K562 (cell line): ENCODE measurements around the gene BAMBI. TPM values are rescaled to one million over a fixed set of nuclear protein-coding genes. Genes with fewer than 3 reads are reported as not detected.
A peak's percentile ranks its signal among the peaks of the same experiment; 100 is the strongest.

Experiments
- BCLAF1 ChIP-seq, 2 experiments: fragments of 450-650 bp in 1 of 2; IDR thresholded peaks; 2 replicates each; pipeline ENCODE4 v1.6.1; 2011 to 2017; ENCODE audit warnings: low read depth in 2 of 2, antibody characterized with exemption in 1 of 2, borderline replicate concordance in 1 of 2, low read length in 1 of 2, mild to moderate bottlenecking in 1 of 2, mixed read lengths in 1 of 2; ENCODE audit not compliant: control insufficient read depth in 1 of 2
- BDP1 ChIP-seq: IDR thresholded peaks from 3 replicates; pipeline ENCODE4 v1.6.1; 2011; ENCODE audit not compliant: insufficient read length, insufficient read depth
- CREB3 ChIP-seq: fragments of 450-650 bp; conservative IDR thresholded peaks from 2 replicates; pipeline ENCODE4 v1.6.1; 2016; ENCODE audit warnings: missing genetic modification characterization, low read depth, mild to moderate bottlenecking, missing compliant biosample characterization, moderate library complexity
- CREM ChIP-seq: IDR thresholded peaks from 2 replicates; pipeline ENCODE4 v1.6.1; 2014; ENCODE audit warnings: antibody characterized with exemption, low read depth
- ESRRB ChIP-seq: fragments of 250-450 bp; sonication (Bioruptor Pico); IDR thresholded peaks from 2 replicates; pipeline ENCODE4 v1.5.0; 2020; ENCODE audit warnings: mild to moderate bottlenecking, moderate library complexity, borderline replicate concordance
- FOXK2 ChIP-seq, 2 experiments: fragments of 450-650 bp; IDR thresholded peaks in 1 of 2; conservative IDR thresholded peaks in 1 of 2; 2 replicates each; pipeline ENCODE4 v1.6.1; 2016; ENCODE audit warnings: low read depth in 2 of 2, mild to moderate bottlenecking in 1 of 2
- HNRNPH1 ChIP-seq: fragments of 200-400 bp; formaldehyde crosslinking; optimal IDR thresholded peaks from 2 replicates; pipeline ENCODE3; 2017; ENCODE audit warnings: low read depth, mild to moderate bottlenecking, low read length, moderate library complexity
- HNRNPK ChIP-seq: fragments of 200-400 bp; formaldehyde crosslinking; IDR thresholded peaks from one replicate; pipeline ENCODE4 v1.6.1; 2018; ENCODE audit warnings: mild to moderate bottlenecking, low read depth, low read length; ENCODE audit not compliant: poor library complexity, severe bottlenecking
- MTA2 ChIP-seq: fragments of 450-650 bp; IDR thresholded peaks from 2 replicates; pipeline ENCODE4 v1.6.1; 2016; ENCODE audit warnings: low read depth
- NR1H2 ChIP-seq: sonication (generic); formaldehyde crosslinking; IDR thresholded peaks from 2 replicates; pipeline ENCODE4 v1.4.0; 2020; ENCODE audit warnings: mild to moderate bottlenecking, missing genetic modification reagents
- PRMT5 ChIP-seq: sonication (generic); formaldehyde crosslinking; IDR thresholded peaks from 2 replicates; pipeline ENCODE4 v1.5.0; 2020; ENCODE audit warnings: missing genetic modification reagents
- RFX5 ChIP-seq: IDR thresholded peaks from 2 replicates; pipeline ENCODE4 v1.6.1; 2011; ENCODE audit warnings: low read depth, mild to moderate bottlenecking, improper control_type of control experiment, low read length
- SNRNP70 ChIP-seq: fragments of 200-400 bp; formaldehyde crosslinking; optimal IDR thresholded peaks from 2 replicates; pipeline ENCODE3; 2017; ENCODE audit warnings: low read depth, low read length
- U2AF2 ChIP-seq: fragments of 200-400 bp; formaldehyde crosslinking; optimal IDR thresholded peaks from 2 replicates; pipeline ENCODE3; 2017; ENCODE audit warnings: low read depth, mild to moderate bottlenecking, low read length
- ZBTB43 ChIP-seq: sonication (generic); formaldehyde crosslinking; IDR thresholded peaks from 2 replicates; pipeline ENCODE4 v1.8.0; 2023; ENCODE audit warnings: mild to moderate bottlenecking, missing genetic modification reagents
- ZEB2 ChIP-seq: fragments of 450-650 bp; IDR thresholded peaks from 2 replicates; pipeline ENCODE4 v1.6.1; 2016
- ZFPM2 ChIP-seq: fragments of 250-450 bp; sonication (Bioruptor Pico); IDR thresholded peaks from 2 replicates; pipeline ENCODE4 v1.5.1; 2022; ENCODE audit warnings: mild to moderate bottlenecking
- ZNF134 ChIP-seq: fragments of 250-450 bp; sonication (Bioruptor Pico); conservative IDR thresholded peaks from 2 replicates; pipeline ENCODE4 v1.4.0; 2020
- ZNF239 ChIP-seq: fragments of 250-450 bp; sonication (Bioruptor Pico); IDR thresholded peaks from 2 replicates; pipeline ENCODE4 v1.4.0; 2020; ENCODE audit warnings: mild to moderate bottlenecking
- ZNF449 ChIP-seq: fragments of 250-450 bp; sonication (Bioruptor Pico); IDR thresholded peaks from 2 replicates; pipeline ENCODE4 v1.8.0; 2022; ENCODE audit warnings: moderate library complexity, mild to moderate bottlenecking, inconsistent platforms
- ZNF785 ChIP-seq: fragments of 250-450 bp; sonication (Bioruptor Pico); IDR thresholded peaks from 2 replicates; pipeline ENCODE4 v1.4.0; 2020; ENCODE audit warnings: mild to moderate bottlenecking
- polyA plus RNA-seq, 8 experiments: library from polyadenylated mRNA; depleted of rRNA in 4 of 8; stranded (reverse) in 5 of 8; unstranded in 3 of 8; fragments of >200 nt; fragmentation: Nextera tagmentation in 2 of 8; fragmentation: Illumina TruSeq in 1 of 8; extraction: Ambion mirVana in 2 of 8; extraction: Trizol in 1 of 8; gene quantifications; 2 replicates each; pipeline versions ENCODE4 v1.2.1 to v1.2.3, GENCODE V29; 2011 to 2014; ENCODE audit warnings: inconsistent platforms in 1 of 8, missing spikeins in 1 of 8
- total RNA-seq, 7 experiments: library from RNA; depleted of rRNA in 6 of 7; stranded (reverse); fragments of >200 nt in 6 of 7; fragmentation: Illumina TruSeq in 2 of 7; extraction: Trizol in 2 of 7; gene quantifications; 2 replicates each; pipeline versions ENCODE4 v1.2.1 to v1.2.3, GENCODE V29; 2011 to 2021; ENCODE audit warnings: low replicate concordance in 1 of 7

BAMBI gene
- total and polyA plus RNA-seq, 9 of the 15 experiments (the other 6 are each of a cell fraction or from before 2014, with no cell fraction given) = 2.0 to 21.8 (median 13.5) TPM

- TF ChIP-seq CREB3 (no peak), ESRRB (no peak), U2AF2 (no peak), RFX5 (no peak), MTA2 (no peak), SNRNP70 (no peak), HNRNPH1 (no peak), HNRNPK (no peak), ZEB2 (no peak), ZNF785 (no peak), ZNF134 (CRISPR knock-in tag) (no peak), BCLAF1 (IDR thresholded peaks at IDR 0.05; ENCODE audit: borderline replicate concordance in 1 of 2, control insufficient read depth in 1 of 2, low read depth in 2 of 2, low read length in 1 of 2) (no peak), NR1H2 (CRISPR knock-in tag) (0 out of 2 replicates have a peak, but pooled peaks have one; percentile 53), ZNF449 (CRISPR knock-in tag) (no peak), CREM (peak; percentile 42), BDP1 (no peak), PRMT5 (no peak), ZNF239 (CRISPR knock-in tag) (no peak), FOXK2 (conservative IDR thresholded peaks at IDR 0.05 in 1 of 2, IDR thresholded peaks at IDR 0.05 in 1 of 2; ENCODE audit: low read depth in 2 of 2) (0 out of 4 replicates have a peak, but pooled peaks of 1 of the 2 experiments have one; percentile 29), ZFPM2 (CRISPR knock-in tag) (no peak), ZBTB43 (no peak)
Observed at GRCh38 chr10:28676968-28677887, at the start of gene BAMBI (continued).
